H1 (cell line): Measurements from ENCODE around the gene CCDC12. TPM values are rescaled to one million over a fixed set of nuclear protein-coding genes. Genes with fewer than 3 reads are reported as not detected.

Experiments used
- CTCF ChIA-PET: fragments of 300-600 bp; sonication (Branson Sonifier 250); formaldehyde crosslinking; loops from one replicate; lab custom pipeline; 2021; ENCODE audit not compliant: partially characterized antibody; lab: Charles Lee
- POLR2A ChIA-PET: fragments of 300-600 bp; sonication (Branson Sonifier 250); formaldehyde crosslinking; loops from one replicate; lab custom pipeline; 2021; ENCODE audit warnings: inconsistent platforms; ENCODE audit not compliant: partially characterized antibody; lab: Charles Lee
- DNase-seq, 2 experiments: peaks; one replicate each; pipeline versions ENCODE4 v3.0.0 to v3.0.0-alpha.2; 2010 to 2022; ENCODE audit warnings: low spot score in 2 of 2, low read depth in 1 of 2, mixed read lengths in 1 of 2
- FAIRE-seq: peaks from 2 replicates; lab custom pipeline; 2011; peaks lifted over from hg19 to GRCh38; lab: Jason Lieb, UNC
- H2AFZ ChIP-seq: 2 replicates; pipeline ENCODE4 v1.8.1; 2012; ENCODE audit warnings: low read length, inconsistent platforms
- H2AK5ac ChIP-seq: 2 replicates; pipeline ENCODE4 v1.6.1; 2013; ENCODE audit warnings: low read depth, low read length
- H2BK120ac ChIP-seq: replicated peaks from 2 replicates; pipeline ENCODE3; 2013; ENCODE audit warnings: low read depth, low read length, inconsistent platforms
- H2BK12ac ChIP-seq: 2 replicates; pipeline ENCODE4 v1.6.1; 2013; ENCODE audit warnings: low read depth, low read length
- H2BK15ac ChIP-seq: 2 replicates; pipeline ENCODE4 v1.6.1; 2013; ENCODE audit warnings: low read length
- H2BK20ac ChIP-seq: 2 replicates; pipeline ENCODE4 v1.6.1; 2013; ENCODE audit warnings: low read length
- H2BK5ac ChIP-seq: 2 replicates; pipeline ENCODE4 v1.6.1; 2013; ENCODE audit warnings: low read depth, low read length
- H3K14ac ChIP-seq: 2 replicates; pipeline ENCODE4 v1.6.1; 2013; ENCODE audit warnings: inconsistent platforms; ENCODE audit not compliant: insufficient read length
- H3K18ac ChIP-seq: 2 replicates; pipeline ENCODE4 v1.6.1; 2013; ENCODE audit warnings: low read length; ENCODE audit errors: extremely low read depth
- H3K23ac ChIP-seq: 2 replicates; pipeline ENCODE4 v1.6.1; 2013; ENCODE audit warnings: inconsistent platforms; ENCODE audit not compliant: insufficient read length
- H3K23me2 ChIP-seq: 2 replicates; pipeline ENCODE4 v1.6.1; 2013; ENCODE audit warnings: low read depth, low read length
- H3K27ac ChIP-seq: 2 replicates; pipeline ENCODE4 v1.6.1; 2011; ENCODE audit warnings: low read depth, low read length, inconsistent platforms
- H3K27me3 ChIP-seq, 4 experiments: replicated peaks in 1 of 4; 1 replicate in 1 of 4; 2 replicates in 3 of 4; pipeline versions ENCODE4 v1.6.1 to v1.8.1; 2011 to 2013; ENCODE audit warnings: low read length in 3 of 4, mild to moderate bottlenecking in 3 of 4, inconsistent platforms in 2 of 4, mixed read lengths in 2 of 4, moderate library complexity in 1 of 4; ENCODE audit not compliant: control insufficient read depth in 3 of 4, insufficient read depth in 3 of 4; ENCODE audit errors: extremely low read depth in 1 of 4
- H3K36me3 ChIP-seq, 4 experiments: 2 replicates each; pipeline versions ENCODE4 v1.6.1 to v1.8.1; 2011 to 2013; ENCODE audit warnings: mild to moderate bottlenecking in 4 of 4, low read length in 3 of 4, moderate library complexity in 2 of 4, control low read depth in 1 of 4, inconsistent platforms in 1 of 4; ENCODE audit not compliant: insufficient read depth in 4 of 4, control insufficient read depth in 2 of 4
- H3K4ac ChIP-seq: replicated peaks from 2 replicates; pipeline ENCODE3; 2013; ENCODE audit warnings: low read length, low read depth, mixed read lengths, inconsistent platforms; ENCODE audit not compliant: insufficient read length
- H3K4me1 ChIP-seq, 4 experiments: replicated peaks in 1 of 4; 1 replicate in 1 of 4; 2 replicates in 3 of 4; pipeline versions ENCODE4 v1.6.1 to v1.8.1; 2011 to 2013; ENCODE audit warnings: low read length in 3 of 4, inconsistent platforms in 2 of 4, mixed read lengths in 1 of 4; ENCODE audit not compliant: insufficient read depth in 4 of 4, control insufficient read depth in 3 of 4
- H3K4me2 ChIP-seq, 2 experiments: 2 replicates each; pipeline versions ENCODE4 v1.6.1 to v1.8.1; 2011 to 2013; ENCODE audit warnings: low read depth in 2 of 2, low read length in 2 of 2, control low read depth in 1 of 2, inconsistent platforms in 1 of 2, mild to moderate bottlenecking in 1 of 2; ENCODE audit not compliant: insufficient read depth in 1 of 2
- H3K4me3 ChIP-seq, 4 experiments: fragments of 200-600, 300-600 bp in 1 of 4; sonication (generic), shearing (Covaris generic), sonication (Bioruptor Twin) in 1 of 4; 2 replicates each; pipeline versions ENCODE4 v1.5.1 to v1.8.1; 2011 to 2016; ENCODE audit warnings: low read length in 4 of 4, low read depth in 3 of 4, control low read depth in 2 of 4, inconsistent platforms in 2 of 4, mild to moderate bottlenecking in 2 of 4, mixed read lengths in 1 of 4, moderate library complexity in 1 of 4; ENCODE audit not compliant: insufficient read depth in 2 of 4; ENCODE audit errors: extremely low read depth in 1 of 4
- H3K56ac ChIP-seq: replicated peaks from 2 replicates; pipeline ENCODE3; 2013; ENCODE audit warnings: low read depth, mild to moderate bottlenecking, mixed read lengths, low read length, inconsistent platforms; ENCODE audit not compliant: insufficient read length
- H3K79me1 ChIP-seq: 2 replicates; pipeline ENCODE4 v1.6.1; 2013; ENCODE audit warnings: low read depth, low read length, control low read depth
- H3K79me2 ChIP-seq, 2 experiments: 2 replicates each; pipeline versions ENCODE4 v1.6.1 to v1.8.1; 2012 to 2013; ENCODE audit warnings: low read length in 2 of 2, mild to moderate bottlenecking in 2 of 2, inconsistent platforms in 1 of 2; ENCODE audit not compliant: insufficient read depth in 2 of 2, control insufficient read depth in 1 of 2
- H3K9ac ChIP-seq, 4 experiments: replicated peaks in 1 of 4; 1 replicate in 1 of 4; 2 replicates in 3 of 4; pipeline versions ENCODE4 v1.6.1 to v1.8.1; 2011 to 2013; ENCODE audit warnings: low read depth in 3 of 4, low read length in 3 of 4, control low read depth in 2 of 4, mild to moderate bottlenecking in 2 of 4, moderate library complexity in 2 of 4, inconsistent platforms in 1 of 4; ENCODE audit errors: extremely low read depth in 1 of 4
- H3K9me3 ChIP-seq, 2 experiments: 2 replicates each; pipeline versions ENCODE4 v1.6.1 to v1.8.1; 2012 to 2013; ENCODE audit warnings: mild to moderate bottlenecking in 2 of 2, moderate library complexity in 2 of 2, control low read depth in 1 of 2, inconsistent platforms in 1 of 2, low read depth in 1 of 2, low read length in 1 of 2, mixed read lengths in 1 of 2; ENCODE audit not compliant: insufficient read depth in 2 of 2
- H4K20me1 ChIP-seq, 2 experiments: replicated peaks in 1 of 2; 2 replicates each; pipeline versions ENCODE3 to v1.8.1; 2011 to 2013; ENCODE audit warnings: inconsistent platforms in 2 of 2, low read length in 2 of 2, mild to moderate bottlenecking in 1 of 2; ENCODE audit not compliant: insufficient read depth in 2 of 2, control insufficient read depth in 1 of 2
- H4K5ac ChIP-seq: 2 replicates; pipeline ENCODE4 v1.6.1; 2013; ENCODE audit warnings: low read length, low read depth, mixed read lengths, inconsistent platforms; ENCODE audit not compliant: insufficient read length
- H4K8ac ChIP-seq: 2 replicates; pipeline ENCODE4 v1.8.0; 2013; ENCODE audit warnings: mild to moderate bottlenecking, moderate library complexity, low read length, inconsistent platforms; ENCODE audit not compliant: insufficient read depth; ENCODE audit errors: extremely low read depth
- H4K91ac ChIP-seq: replicated peaks from 2 replicates; pipeline ENCODE3; 2013; ENCODE audit warnings: low read length, mixed read lengths, inconsistent platforms; ENCODE audit not compliant: insufficient read length
- ATF3 ChIP-seq: IDR thresholded peaks from 2 replicates; pipeline ENCODE4 v1.6.1; 2011; ENCODE audit warnings: low read depth, mild to moderate bottlenecking, low read length; ENCODE audit not compliant: insufficient read depth
- CTBP2 ChIP-seq: IDR thresholded peaks from 2 replicates; pipeline ENCODE4 v1.7.0; 2011; ENCODE audit warnings: borderline replicate concordance, mild to moderate bottlenecking, moderate library complexity, mixed read lengths, low read length; ENCODE audit not compliant: insufficient read depth, insufficient read length
- EP300 ChIP-seq, 2 experiments: IDR thresholded peaks; 1 replicate in 1 of 2; 2 replicates in 1 of 2; pipeline ENCODE4 v1.6.1; 2011 to 2012; ENCODE audit warnings: low read depth in 2 of 2, low read length in 2 of 2, mild to moderate bottlenecking in 2 of 2, borderline replicate concordance in 1 of 2, inconsistent platforms in 1 of 2, moderate library complexity in 1 of 2
- FOSL1 ChIP-seq: IDR thresholded peaks from 2 replicates; pipeline ENCODE4 v1.6.1; 2011; ENCODE audit warnings: mild to moderate bottlenecking, low read depth, low read length, moderate library complexity; ENCODE audit not compliant: insufficient read depth
- HDAC6 ChIP-seq: IDR thresholded peaks from one replicate; pipeline ENCODE4 v1.7.1; 2012; ENCODE audit warnings: low read depth, mild to moderate bottlenecking, inconsistent platforms, low read length, moderate library complexity
- POLR2A ChIP-seq, 2 experiments: IDR thresholded peaks; 1 replicate in 1 of 2; 2 replicates in 1 of 2; pipeline ENCODE4 v1.6.1; 2011; ENCODE audit warnings: low read depth in 2 of 2, low read length in 2 of 2, mild to moderate bottlenecking in 2 of 2; ENCODE audit errors: control extremely low read depth in 1 of 2
- SP4 ChIP-seq: IDR thresholded peaks from 2 replicates; pipeline ENCODE4 v1.6.1; 2012; ENCODE audit warnings: low read length, inconsistent platforms
- SRF ChIP-seq: IDR thresholded peaks from 2 replicates; pipeline ENCODE4 v1.6.1; 2011; ENCODE audit warnings: mild to moderate bottlenecking, low read depth, low read length, moderate library complexity
- TAF1 ChIP-seq: IDR thresholded peaks from 2 replicates; pipeline ENCODE4 v1.6.1; 2011; ENCODE audit warnings: mild to moderate bottlenecking, low read depth, low read length
- ZNF274 ChIP-seq: IDR thresholded peaks from 2 replicates; pipeline ENCODE4 v1.7.0; 2012; ENCODE audit warnings: low read length, borderline replicate concordance; ENCODE audit errors: extremely low read depth
- WGBS, 2 experiments: shearing (Covaris generic) in 1 of 2; methylation state at CpG; one replicate each; pipeline versions ENCODE4 v1.1.6 to v1.1.7; 2013 to 2015; ENCODE audit warnings: low lambda C conversion rate in 2 of 2, mixed read lengths in 2 of 2, inconsistent platforms in 1 of 2, low coverage in 1 of 2, missing lambda C conversion rate in 1 of 2; ENCODE audit not compliant: insufficient replicate concordance in 2 of 2, insufficient coverage in 1 of 2, insufficient read length in 1 of 2; ENCODE audit errors: extremely low coverage in 1 of 2, missing lambda C conversion rate in 1 of 2; 5-methylcytosine and 5-hydroxymethylcytosine counted together
- polyA plus RNA-seq, 7 experiments: library from polyadenylated mRNA; depleted of rRNA in 3 of 7; stranded (reverse) in 5 of 7; unstranded in 2 of 7; fragments of >200 nt in 5 of 7; fragments of 200-250 nt in 2 of 7; gene quantifications; 1 replicate in 5 of 7; 2 replicates in 1 of 7; 4 replicates in 1 of 7; pipeline versions ENCODE4 v1.2.1 to v1.2.3, GENCODE V29; 2011 to 2013; ENCODE audit warnings: missing spikeins in 2 of 7, mixed read lengths in 2 of 7
- total RNA-seq: library from RNA; stranded (reverse); fragmentation: NEBNext Ultra II Directional; extraction: Animal tissue kit (Norgen Biotek cat#: 25700); gene quantifications from 2 replicates; pipeline ENCODE4 v1.2.1, GENCODE V29; 2021

CCDC12 gene
- total and polyA plus RNA-seq, 2 of the 8 experiments (the other 6 are each of a cell fraction or from before 2014, with no cell fraction given), result 29.5 to 41.3 TPM

- H3K4me1 ChIP-seq, result peaks cover 4 to 14% (median 10%) of the 10 kb centered on the region in 4 experiments; a peak in 6 of 7 replicates
- peaks cover 18% of the 10 kb centered on the region for H3K79me1 ChIP-seq
- FAIRE-seq, result peak; percentile 91
- peak overlapping the region; percentile 53; the same call in 1 of the 2 replicates for H3K27ac ChIP-seq
- H3K4ac ChIP-seq, result no peak overlapping the region
- WGBS, 2 experiments, result 79% methylated on average over 7 of the region's 7 CpGs; no CpG with 5 or more reads in 1 of the 2 experiments
- H3K79me2 ChIP-seq, result peaks cover 0 to 48% of the 10 kb centered on the region in 2 experiments; a peak in 1 of 4 replicates
- H2AK5ac ChIP-seq, result no peak overlapping the region
- H2AFZ ChIP-seq, result no peak overlapping the region
- H3K23me2 ChIP-seq, result no peaks in the 10 kb centered on the region
- H2BK20ac ChIP-seq, result no peak overlapping the region
- 0 out of 8 replicates have a peak overlapping the region, but pooled peaks of 1 of the 4 experiments have one; percentile 17 for H3K4me3 ChIP-seq
- peaks cover 13 to 28% of the 10 kb centered on the region in 2 experiments for H4K20me1 ChIP-seq
- H3K56ac ChIP-seq, result no peak overlapping the region
- H4K8ac ChIP-seq, result peak overlapping the region; percentile 36; the same call in 1 of the 2 replicates
- H4K91ac ChIP-seq, result no peak overlapping the region
- CTCF ChIA-PET, result interaction anchor here (0.7 to 11.0 kb wide), 26 partner anchors 8 to 436 kb away, joined by 3 to 99 read pairs (median 4); partner anchors contain the start of gene NBEAL2
- H2BK120ac ChIP-seq, result no peak overlapping the region
- H3K9ac ChIP-seq, result no peak overlapping the region
- H3K18ac ChIP-seq, result no peak overlapping the region; the same call in 1 of the 2 replicates
- peaks cover 2 to 15% (median 3%) of the 10 kb centered on the region in 4 experiments; a peak in 6 of 8 replicates for H3K36me3 ChIP-seq
- H3K9me3 ChIP-seq, result no peaks in the 10 kb centered on the region
- H2BK12ac ChIP-seq, result peak overlapping the region; percentile 68; the same call in 1 of the 2 replicates
- peak in 1 of 2 experiments; percentile 64 for DNase-seq
- H3K4me2 ChIP-seq, result 0 out of 4 replicates have a peak overlapping the region, but pooled peaks of 1 of the 2 experiments have one; percentile 4
- POLR2A ChIA-PET, result interaction anchor here (0.8 to 1.6 kb wide), 5 partner anchors 9 to 229 kb away, joined by 3 to 4 read pairs (median 4); partner anchors contain the start of genes NBEAL2 and SETD2
- H3K27me3 ChIP-seq, result no peaks in the 10 kb centered on the region
- H3K14ac ChIP-seq, result no peak overlapping the region
- 0 out of 2 replicates have a peak overlapping the region, but pooled peaks have one; percentile 8 for H2BK15ac ChIP-seq
- H2BK5ac ChIP-seq, result peak overlapping the region; percentile 78
- H4K5ac ChIP-seq, result no peak overlapping the region
- no peak overlapping the region for H3K23ac ChIP-seq
- TF ChIP-seq POLR2A (IDR thresholded peaks at IDR 0.05; ENCODE audit: control extremely low read depth in 1 of 2, low read depth in 2 of 2, low read length in 2 of 2) (no peak), SRF (no peak), EP300 (IDR thresholded peaks at IDR 0.05; ENCODE audit: borderline replicate concordance in 1 of 2, low read depth in 2 of 2, low read length in 2 of 2) (no peak), FOSL1 (peak; percentile 57; the same call in 1 of the 2 replicates), CTBP2 (no peak), SP4 (peak; percentile 33; the same call in 1 of the 2 replicates), ZNF274 (no peak), HDAC6 (no peak), TAF1 (0 out of 2 replicates have a peak, but pooled peaks have one; percentile 28), ATF3 (peak; percentile 85)
These were observed 41.2 kb downstream of the CCDC12 start for GRCh38 chr3:46935168-46935858.
